Measurements from ENCODE around the gene TGM3.

GRCh38 chr20:2332711-2333110 lies 36.9 kb downstream of the TGM3 start:
- TF ChIP-seq POLR2AphosphoS5 (IDR thresholded peaks at IDR 0.05; ENCODE audit: borderline replicate concordance, low read depth, low read length): no peak
- no peak for TF ChIP-seq EZH2 (IDR thresholded peaks at IDR 0.05)
